Sigmoid colon (tissue), 3 donors: ENCODE results near the gene NLGN1.

Experiments
- POLR2A ChIP-seq, 2 donors: fragments of 450-650 bp; IDR thresholded peaks; one replicate each; pipeline ENCODE4 v1.6.1; 2016; ENCODE audit warnings: antibody characterized with exemption in 2 of 2, mild to moderate bottlenecking in 2 of 2, moderate library complexity in 2 of 2
- TF ChIP-seq, protein P1 (sequence below), 4 experiments: fragments of 450-650 bp in 3 of 4; fragments of 200-600 bp in 1 of 4; IDR thresholded peaks; one replicate each; pipeline ENCODE4 v1.5.1; 2016 to 2019; ENCODE audit warnings: antibody characterized with exemption in 4 of 4, mild to moderate bottlenecking in 3 of 4, moderate library complexity in 2 of 4

DNA sequence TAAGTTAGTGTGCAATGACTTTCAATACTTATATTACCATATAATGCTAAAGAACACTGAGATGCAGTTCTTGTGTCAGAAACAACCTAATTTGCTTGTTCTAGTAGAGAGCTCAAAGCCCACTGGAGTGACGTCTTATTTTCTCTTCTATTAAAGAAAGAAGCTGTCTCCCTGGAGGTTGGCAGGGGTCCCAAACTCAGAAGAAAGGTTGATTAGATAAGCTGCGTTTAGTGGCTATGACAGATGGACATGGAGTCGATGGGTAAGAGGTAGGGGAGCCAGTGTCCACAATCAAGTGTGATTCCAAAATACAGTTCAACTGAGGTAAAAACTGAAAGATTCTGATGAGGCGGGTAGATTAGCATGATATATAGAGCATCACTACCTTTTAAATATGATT is 363.6 kb downstream of the NLGN1 start:
- TF ChIP-seq, protein P1, sequence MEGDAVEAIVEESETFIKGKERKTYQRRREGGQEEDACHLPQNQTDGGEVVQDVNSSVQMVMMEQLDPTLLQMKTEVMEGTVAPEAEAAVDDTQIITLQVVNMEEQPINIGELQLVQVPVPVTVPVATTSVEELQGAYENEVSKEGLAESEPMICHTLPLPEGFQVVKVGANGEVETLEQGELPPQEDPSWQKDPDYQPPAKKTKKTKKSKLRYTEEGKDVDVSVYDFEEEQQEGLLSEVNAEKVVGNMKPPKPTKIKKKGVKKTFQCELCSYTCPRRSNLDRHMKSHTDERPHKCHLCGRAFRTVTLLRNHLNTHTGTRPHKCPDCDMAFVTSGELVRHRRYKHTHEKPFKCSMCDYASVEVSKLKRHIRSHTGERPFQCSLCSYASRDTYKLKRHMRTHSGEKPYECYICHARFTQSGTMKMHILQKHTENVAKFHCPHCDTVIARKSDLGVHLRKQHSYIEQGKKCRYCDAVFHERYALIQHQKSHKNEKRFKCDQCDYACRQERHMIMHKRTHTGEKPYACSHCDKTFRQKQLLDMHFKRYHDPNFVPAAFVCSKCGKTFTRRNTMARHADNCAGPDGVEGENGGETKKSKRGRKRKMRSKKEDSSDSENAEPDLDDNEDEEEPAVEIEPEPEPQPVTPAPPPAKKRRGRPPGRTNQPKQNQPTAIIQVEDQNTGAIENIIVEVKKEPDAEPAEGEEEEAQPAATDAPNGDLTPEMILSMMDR (IDR thresholded peaks at IDR 0.05) = no peak
- no peak for TF ChIP-seq POLR2A (IDR thresholded peaks at IDR 0.05)
